ENCODE results near the gene CLDN6. TPM values are rescaled to one million over a fixed set of nuclear protein-coding genes. Genes with fewer than 3 reads are reported as not detected.

CLDN6 gene
- total RNA-seq, 1 experiment from 2014 or later = 0.49 TPM

GRCh38 chr16:2985893-2986355 is 32.1 kb downstream of the CLDN6 start:
- CTCF ChIA-PET = interaction anchor here (1.1 kb wide), 1 partner anchor 46 kb away, joined by 3 read pairs; no protein-coding TSS in a partner anchor
- H3K27me3 ChIP-seq (ENCODE audit: insufficient read depth, low read length) = no peaks in the 10 kb centered on the region
- no peak overlapping the region for H3K27ac ChIP-seq (ENCODE audit: low read depth, low read length)
- no peak for TF ChIP-seq POLR2A (IDR thresholded peaks at IDR 0.05; ENCODE audit: borderline replicate concordance, extremely low read depth, insufficient read depth, insufficient read length)
- no peak for TF ChIP-seq EZH2phosphoT487 (IDR thresholded peaks at IDR 0.05; ENCODE audit: borderline replicate concordance)
- TF ChIP-seq CTCF (IDR thresholded peaks at IDR 0.05 in 2 of 3, conservative IDR thresholded peaks at IDR 0.05 in 1 of 3; ENCODE audit: borderline replicate concordance in 1 of 3, insufficient read depth in 1 of 3, low read depth in 2 of 3, low read length in 2 of 3) = no peak
- TF ChIP-seq FOSL1 (IDR thresholded peaks at IDR 0.05; ENCODE audit: low read depth) = no peak
- no peak for TF ChIP-seq JUND (IDR thresholded peaks at IDR 0.05)
- TF ChIP-seq ZFX (IDR thresholded peaks at IDR 0.05) = no peak
- no peak for TF ChIP-seq EZH2 (IDR thresholded peaks at IDR 0.05)
- no peak overlapping the region for H3K9ac ChIP-seq (ENCODE audit: low read length)
- no peaks in the 10 kb centered on the region for H3K36me3 ChIP-seq (ENCODE audit: control insufficient read depth in 1 of 2, insufficient read depth in 2 of 2, low read length in 2 of 2)
- no peak overlapping the region for H2AFZ ChIP-seq (ENCODE audit: low read depth, low read length, poor library complexity, severe bottlenecking)
- no peaks in the 10 kb centered on the region; the same call in 1 of the 2 replicates for H3K79me2 ChIP-seq (ENCODE audit: insufficient read depth, low read length)
- intact Hi-C loops (cut with micrococcal nuclease) = no loop called here
- RAD21 ChIA-PET (ENCODE audit: low non-redundant PET in 1 of 2, low total read pairs in 2 of 2, uncharacterized antibody in 2 of 2, unreplicated experiment in 2 of 2) = no interaction called here
- no peak overlapping the region for H3K4me3 ChIP-seq (replicated peaks in 1 of 2; ENCODE audit: low read depth in 1 of 2, low read length in 2 of 2)
- no peaks in the 10 kb centered on the region for H4K20me1 ChIP-seq (ENCODE audit: insufficient read depth)
- no peaks in the 10 kb centered on the region for H3K9me3 ChIP-seq (ENCODE audit: control insufficient read depth in 1 of 2, insufficient read depth in 1 of 2, low read depth in 1 of 2, low read length in 2 of 2)
- no peaks in the 10 kb centered on the region for H3K9me2 ChIP-seq (ENCODE audit: insufficient read depth)
- DNase-seq (ENCODE audit: low read depth, low spot score) = no peak
- no peak for ATAC-seq
- peaks cover 24 to 46% of the 10 kb centered on the region in 2 experiments for H3K4me1 ChIP-seq (ENCODE audit: control insufficient read depth in 1 of 2, insufficient read depth in 2 of 2, low read length in 2 of 2)
- no peak overlapping the region for H3K4me2 ChIP-seq (ENCODE audit: low read length)
- POLR2A ChIA-PET = interaction anchor here (1.5 kb wide), 1 partner anchor 34 kb away, joined by 3 read pairs; the partner anchor contains the start of gene TNFRSF12A
- no TSS peak for BruUV-seq (replicated peaks)

- no peak overlapping the region for H3K4me2 ChIP-seq (ENCODE audit: low read length)
- no peak overlapping the region for H2AFZ ChIP-seq (ENCODE audit: low read depth, low read length, poor library complexity, severe bottlenecking)
- no peaks in the 10 kb centered on the region for H3K9me3 ChIP-seq (ENCODE audit: control insufficient read depth in 1 of 2, insufficient read depth in 1 of 2, low read depth in 1 of 2, low read length in 2 of 2)
- intact Hi-C loops (cut with micrococcal nuclease) = no loop called here
- H3K36me3 ChIP-seq (ENCODE audit: control insufficient read depth in 1 of 2, insufficient read depth in 2 of 2, low read length in 2 of 2) = no peaks in the 10 kb centered on the region
- H3K79me2 ChIP-seq (ENCODE audit: insufficient read depth, low read length) = no peaks in the 10 kb centered on the region; the same call in 1 of the 2 replicates
- ChIA-PET CTCF (interaction anchor here (1.1 kb wide), 1 partner anchor 46 kb away, joined by 3 read pairs; no protein-coding TSS in a partner anchor), POLR2A (interaction anchor here (1.5 kb wide), 1 partner anchor 35 kb away, joined by 3 read pairs; the partner anchor contains the start of gene TNFRSF12A), RAD21 (ENCODE audit: low non-redundant PET in 1 of 2, low total read pairs in 2 of 2, uncharacterized antibody in 2 of 2, unreplicated experiment in 2 of 2) (no interaction called here)
- ATAC-seq = no peak
- H3K9ac ChIP-seq (ENCODE audit: low read length) = no peak overlapping the region
- peaks cover 21 to 46% of the 10 kb centered on the region in 2 experiments for H3K4me1 ChIP-seq (ENCODE audit: control insufficient read depth in 1 of 2, insufficient read depth in 2 of 2, low read length in 2 of 2)
- H3K27me3 ChIP-seq (ENCODE audit: insufficient read depth, low read length) = no peaks in the 10 kb centered on the region
- DNase-seq (ENCODE audit: low read depth, low spot score) = no peak
- no peak overlapping the region for H3K27ac ChIP-seq (ENCODE audit: low read depth, low read length)
- no TSS peak for BruUV-seq (replicated peaks)
- no peaks in the 10 kb centered on the region for H4K20me1 ChIP-seq (ENCODE audit: insufficient read depth)
- H3K4me3 ChIP-seq (replicated peaks in 1 of 2; ENCODE audit: low read depth in 1 of 2, low read length in 2 of 2) = no peak overlapping the region
- no peaks in the 10 kb centered on the region for H3K9me2 ChIP-seq (ENCODE audit: insufficient read depth)
- TF ChIP-seq EZH2phosphoT487 (IDR thresholded peaks at IDR 0.05; ENCODE audit: borderline replicate concordance) (no peak), CEBPB (IDR thresholded peaks at IDR 0.05; ENCODE audit: low read depth) (no peak), ZBTB33 (IDR thresholded peaks at IDR 0.05; ENCODE audit: extremely low read depth, insufficient replicate concordance, low read length) (no peak), ZFX (IDR thresholded peaks at IDR 0.05) (no peak), CTCF (IDR thresholded peaks at IDR 0.05 in 2 of 3, conservative IDR thresholded peaks at IDR 0.05 in 1 of 3; ENCODE audit: borderline replicate concordance in 1 of 3, insufficient read depth in 1 of 3, low read depth in 2 of 3, low read length in 2 of 3) (no peak), ZNF274 (IDR thresholded peaks at IDR 0.05; ENCODE audit: low read depth, low read length) (no peak)
Observed at GRCh38 chr16:2985462-2985861, 32.5 kb downstream of the CLDN6 start.

All from HCT116 (cell line).